ENCODE results near the gene SNRPB.

The SNRPB gene

GRCh38 chr20:2473516-2473915 lies 2.9 kb upstream of the SNRPB start:
- no peak for DNase-seq

GRCh38 chr20:2469991-2470422 lies 582 bp downstream of the SNRPB start:
- DNase-seq: no peak

- DNase-seq: no peak
Observed at GRCh38 chr20:2468581-2469407, 1.8 kb downstream of the SNRPB start.

GRCh38 chr20:2467412-2467811 lies 3.2 kb downstream of the SNRPB start:
- DNase-seq: no peak

GRCh38 chr20:2465100-2465499 lies 5.5 kb downstream of the SNRPB start:
- no peak for DNase-seq

- no peak for DNase-seq
Observed at GRCh38 chr20:2463616-2464365, 6.8 kb downstream of the SNRPB start.

- DNase-seq: no peak
Observed at GRCh38 chr20:2462484-2462883, 8.1 kb downstream of the SNRPB start.

- DNase-seq: no peak
Observed at GRCh38 chr20:2460752-2461424, 9.7 kb downstream of the SNRPB start.

GRCh38 chr20:2459981-2460751 lies 10.4 kb downstream of the SNRPB start:
- no peak for DNase-seq

GRCh38 chr20:2458919-2459499 lies 11.6 kb downstream of the SNRPB start:
- DNase-seq: no peak

- no peak for DNase-seq
Observed at GRCh38 chr20:2455771-2456497, 14.7 kb downstream of the SNRPB start.

- DNase-seq: no peak
Observed at GRCh38 chr20:2453792-2454191, 16.8 kb downstream of the SNRPB start.

- no peak for DNase-seq
Observed at GRCh38 chr20:2451939-2452732, 18.5 kb downstream of the SNRPB start.

GRCh38 chr20:2451422-2451821 lies 19.2 kb downstream of the SNRPB start:
- DNase-seq: no peak

GRCh38 chr20:2449386-2449785 lies 21.2 kb downstream of the SNRPB start:
- no peak for DNase-seq

GRCh38 chr20:2446845-2447244 lies 23.7 kb downstream of the SNRPB start:
- no peak for DNase-seq

- no peak for DNase-seq
Observed at GRCh38 chr20:2431185-2431584, 39.4 kb downstream of the SNRPB start.

- no peak for DNase-seq
Observed at GRCh38 chr20:2430538-2430937, 40.1 kb downstream of the SNRPB start.

- no peak for DNase-seq
Observed at GRCh38 chr20:2429051-2429450, 41.5 kb downstream of the SNRPB start.

- no peak for DNase-seq
Observed at GRCh38 chr20:2421247-2421646, 49.3 kb downstream of the SNRPB start.

GRCh38 chr20:2420510-2420909 lies 50.1 kb downstream of the SNRPB start:
- no peak for DNase-seq

Measured in activated gamma-delta T cell (primary cell).